Keratinocyte (primary cell): ENCODE measurements around the gene AMN. TPM values are rescaled to one million over a fixed set of nuclear protein-coding genes. Genes with fewer than 3 reads are reported as not detected.

Experiments
- DNase-seq: peaks from one replicate; pipeline ENCODE4 v3.0.0-alpha.2; 2011; ENCODE audit warnings: low read depth, missing footprints, low spot score
- FAIRE-seq: peaks from 2 replicates; lab custom pipeline; 2011; peaks lifted over from hg19 to GRCh38; lab: Jason Lieb, UNC
- H2AFZ ChIP-seq: 2 replicates; pipeline ENCODE4 v1.6.0; 2012; ENCODE audit warnings: low read length, control low read depth, inconsistent platforms; ENCODE audit not compliant: control insufficient read depth
- H3K27ac ChIP-seq: 2 replicates; pipeline ENCODE4 v1.5.1; 2011; ENCODE audit warnings: low read length; ENCODE audit not compliant: control insufficient read depth, insufficient read depth
- H3K27me3 ChIP-seq: 3 replicates; pipeline ENCODE4 v1.6.0; 2011; ENCODE audit warnings: low read length; ENCODE audit not compliant: control insufficient read depth, insufficient read depth; ENCODE audit errors: extremely low read depth
- H3K36me3 ChIP-seq, 2 experiments: 2 replicates in 1 of 2; 3 replicates in 1 of 2; pipeline ENCODE4 v1.5.1; 2011; ENCODE audit warnings: low read length in 2 of 2, mild to moderate bottlenecking in 1 of 2; ENCODE audit not compliant: control insufficient read depth in 2 of 2, insufficient read depth in 2 of 2; ENCODE audit errors: extremely low read depth in 1 of 2
- H3K4me1 ChIP-seq: 3 replicates; pipeline ENCODE4 v1.5.1; 2011; ENCODE audit warnings: low read length; ENCODE audit not compliant: control insufficient read depth, insufficient read depth; ENCODE audit errors: extremely low read depth
- H3K4me2 ChIP-seq: 3 replicates; pipeline ENCODE4 v1.6.0; 2011; ENCODE audit warnings: low read depth, low read length; ENCODE audit not compliant: control insufficient read depth, insufficient read depth; ENCODE audit errors: extremely low read depth
- H3K4me3 ChIP-seq, 3 experiments: fragments of 200-600 bp in 1 of 3; sonication (generic) in 1 of 3; 2 replicates in 2 of 3; 3 replicates in 1 of 3; pipeline ENCODE4 v1.5.1; 2011 to 2016; ENCODE audit warnings: low read length in 3 of 3, mild to moderate bottlenecking in 3 of 3, control low read depth in 2 of 3, inconsistent platforms in 1 of 3, low read depth in 1 of 3, mixed read lengths in 1 of 3, mixed run types in 1 of 3, moderate library complexity in 1 of 3; ENCODE audit not compliant: control insufficient read depth in 2 of 3, insufficient read depth in 2 of 3; ENCODE audit errors: extremely low read depth in 1 of 3
- H3K79me2 ChIP-seq: 2 replicates; pipeline ENCODE4 v1.6.0; 2012; ENCODE audit warnings: low read length; ENCODE audit not compliant: control insufficient read depth, insufficient read depth
- H3K9ac ChIP-seq: 3 replicates; pipeline ENCODE4 v1.6.0; 2011; ENCODE audit warnings: low read length; ENCODE audit not compliant: control insufficient read depth, insufficient read depth; ENCODE audit errors: extremely low read depth
- H3K9me1 ChIP-seq: 3 replicates; pipeline ENCODE4 v1.6.0; 2011; ENCODE audit warnings: low read length; ENCODE audit not compliant: control insufficient read depth, insufficient read depth; ENCODE audit errors: extremely low read depth
- H3K9me3 ChIP-seq: 2 replicates; pipeline ENCODE4 v1.5.1; 2012; ENCODE audit warnings: low read depth, low read length; ENCODE audit not compliant: control insufficient read depth
- H4K20me1 ChIP-seq: 3 replicates; pipeline ENCODE4 v1.6.0; 2011; ENCODE audit warnings: low read length; ENCODE audit not compliant: control insufficient read depth, insufficient read depth; ENCODE audit errors: extremely low read depth
- CTCF ChIP-seq, 3 experiments: IDR thresholded peaks in 1 of 3; conservative IDR thresholded peaks in 1 of 3; optimal IDR thresholded peaks in 1 of 3; 2 replicates in 2 of 3; 3 replicates in 1 of 3; pipeline versions ENCODE3 to v1.5.1; 2011; ENCODE audit warnings: low read length in 3 of 3, mild to moderate bottlenecking in 3 of 3, moderate library complexity in 2 of 3, control low read depth in 1 of 3, inconsistent platforms in 1 of 3; ENCODE audit not compliant: insufficient read depth in 2 of 3; ENCODE audit errors: extremely low read depth in 1 of 3
- EZH2 ChIP-seq: IDR thresholded peaks from one replicate; pipeline ENCODE4 v1.6.1; 2012; ENCODE audit warnings: inconsistent platforms, mild to moderate bottlenecking, low read length, moderate library complexity
- dilution Hi-C: fragments of 300-500 bp; cut with MboI; formaldehyde crosslinking; loops from one replicate; pipeline ENCODE4 v1.7.0; 2020; ENCODE audit warnings: low sequenced_read_pairs; ENCODE audit not compliant: extremely low pct_ligation_motif_present
- polyA plus RNA-seq, 5 experiments: library from polyadenylated mRNA; depleted of rRNA in 3 of 5; stranded (reverse) in 3 of 5; stranded (forward) in 1 of 5; unstranded in 1 of 5; fragments of >200 nt; gene quantifications; 1 replicate in 1 of 5; 2 replicates in 3 of 5; 3 replicates in 1 of 5; pipeline versions ENCODE4 v1.2.1 to v1.2.3, GENCODE V29; 2011 to 2012; ENCODE audit warnings: missing spikeins in 2 of 5, low read depth in 1 of 5, low replicate concordance in 1 of 5

AMN gene
- polyA plus RNA-seq, 1 donor (not counting 4 experiments of a cell fraction or from before 2014, with no cell fraction given): 0.22 TPM

- DNase-seq (no peak), FAIRE-seq (no peak)
- Histone ChIP-seq H3K4me1 (no peaks in the 10 kb centered on the region), H3K27ac (no peak overlapping the region), H3K79me2 (no peaks in the 10 kb centered on the region), H3K4me3 (no peak overlapping the region), H4K20me1 (no peaks in the 10 kb centered on the region), H3K9me1 (no peaks in the 10 kb centered on the region), H3K9ac (no peak overlapping the region), H3K9me3 (no peaks in the 10 kb centered on the region), H3K27me3 (no peaks in the 10 kb centered on the region), H3K4me2 (no peak overlapping the region), H2AFZ (no peak overlapping the region), H3K36me3 (peaks cover 46 to 54% of the 10 kb centered on the region in 2 experiments)
- dilution Hi-C loops: no loop called here
- no peak for TF ChIP-seq EZH2
- TF ChIP-seq CTCF (optimal IDR thresholded peaks at IDR 0.05 in 1 of 3, IDR thresholded peaks at IDR 0.05 in 1 of 3, conservative IDR thresholded peaks at IDR 0.05 in 1 of 3; ENCODE audit: extremely low read depth in 1 of 3, insufficient read depth in 2 of 3, low read length in 3 of 3): no peak
Observed at GRCh38 chr14:102971836-102972606, 49.6 kb downstream of the AMN start.

- no peak overlapping the region for H2AFZ ChIP-seq
- no peak overlapping the region for H3K4me2 ChIP-seq
- no peaks in the 10 kb centered on the region for H3K9me3 ChIP-seq
- no peak for DNase-seq
- no peaks in the 10 kb centered on the region for H3K79me2 ChIP-seq
- no peaks in the 10 kb centered on the region for H3K27me3 ChIP-seq
- no peak overlapping the region for H3K9ac ChIP-seq
- peaks cover 44 to 58% of the 10 kb centered on the region in 2 experiments for H3K36me3 ChIP-seq
- dilution Hi-C loops: no loop called here
- H3K4me1 ChIP-seq: no peaks in the 10 kb centered on the region
- no peak overlapping the region for H3K4me3 ChIP-seq
- no peak overlapping the region for H3K27ac ChIP-seq
- H4K20me1 ChIP-seq: no peaks in the 10 kb centered on the region
- TF ChIP-seq EZH2 (no peak), CTCF (optimal IDR thresholded peaks at IDR 0.05 in 1 of 3, IDR thresholded peaks at IDR 0.05 in 1 of 3, conservative IDR thresholded peaks at IDR 0.05 in 1 of 3; ENCODE audit: extremely low read depth in 1 of 3, insufficient read depth in 2 of 3, low read length in 3 of 3) (no peak)
- no peak for FAIRE-seq
- H3K9me1 ChIP-seq: no peaks in the 10 kb centered on the region
Observed at GRCh38 chr14:102973706-102974285, 51.3 kb downstream of the AMN start.
